Caco-2 (cell line): Measurements from ENCODE around the gene GNL3L. TPM values are rescaled to one million over a fixed set of nuclear protein-coding genes. Genes with fewer than 3 reads are reported as not detected.

Experiments used
- BruUV-seq: library from RNA; stranded (reverse); fragments of 400-500 nt; replicated peaks from 2 replicates; lab custom pipeline; 2021; lab: Mats Ljungman, UMichigan
- CTCF ChIA-PET: fragments of 300-600 bp; sonication (Branson Sonifier 250); formaldehyde crosslinking; loops from one replicate; lab custom pipeline; 2022; ENCODE audit warnings: antibody characterized with exemption; lab: Charles Lee
- POLR2A ChIA-PET: fragments of 300-600 bp; sonication (Branson Sonifier 250); formaldehyde crosslinking; loops from one replicate; lab custom pipeline; 2022; ENCODE audit warnings: antibody characterized with exemption; lab: Charles Lee
- DNase-seq, 2 experiments: peaks; one replicate each; pipeline versions ENCODE4 v3.0.0 to v3.0.0-alpha.2; 2020 to 2022
- H3K27me3 ChIP-seq: replicated peaks from 2 replicates; pipeline ENCODE4 v1.6.0; 2011; ENCODE audit warnings: low read length; ENCODE audit not compliant: control insufficient read depth, insufficient read depth
- H3K36me3 ChIP-seq: 2 replicates; pipeline ENCODE4 v1.5.1; 2011; ENCODE audit warnings: low read length; ENCODE audit not compliant: control insufficient read depth, insufficient read depth
- H3K4me1 ChIP-seq: fragments of 250-450 bp; sonication (Bioruptor Pico); 2 replicates; pipeline ENCODE4 v1.5.1; 2020; ENCODE audit warnings: mild to moderate bottlenecking
- H3K4me3 ChIP-seq: 2 replicates; pipeline ENCODE4 v1.5.1; 2011; ENCODE audit warnings: low read depth, mild to moderate bottlenecking, control low read depth, low read length
- H3K9me3 ChIP-seq: fragments of 250-450 bp; sonication (Bioruptor Pico); 2 replicates; pipeline ENCODE4 v1.5.1; 2020; ENCODE audit warnings: mild to moderate bottlenecking, moderate library complexity
- H3K27ac Mint-ChIP-seq: one replicate; pipeline ENCODE4 v1.8.0; 2022; ENCODE audit warnings: mixed read lengths; ENCODE audit not compliant: unreplicated experiment
- H3K27me3 Mint-ChIP-seq: one replicate; pipeline ENCODE4 v1.8.0; 2022; ENCODE audit warnings: mixed read lengths; ENCODE audit not compliant: insufficient read depth, unreplicated experiment
- H3K36me3 Mint-ChIP-seq: one replicate; pipeline ENCODE4 v1.8.0; 2022; ENCODE audit warnings: mild to moderate bottlenecking, mixed read lengths; ENCODE audit not compliant: insufficient read depth, unreplicated experiment
- H3K4me1 Mint-ChIP-seq: one replicate; pipeline ENCODE4 v1.8.0; 2022; ENCODE audit warnings: low read depth, mixed read lengths; ENCODE audit not compliant: unreplicated experiment
- H3K4me3 Mint-ChIP-seq: one replicate; pipeline ENCODE4 v1.8.0; 2022; ENCODE audit warnings: mild to moderate bottlenecking, moderate library complexity, mixed read lengths; ENCODE audit not compliant: unreplicated experiment
- H3K9me3 Mint-ChIP-seq: one replicate; pipeline ENCODE4 v1.8.0; 2022; ENCODE audit warnings: mixed read lengths; ENCODE audit not compliant: unreplicated experiment
- CTCF ChIP-seq, 2 experiments: fragments of 200-600 bp in 1 of 2; IDR thresholded peaks; 1 replicate in 1 of 2; 2 replicates in 1 of 2; pipeline versions ENCODE4 v1.5.1 to v1.8.0; 2011 to 2022; ENCODE audit warnings: antibody characterized with exemption in 1 of 2, control low read depth in 1 of 2, inconsistent platforms in 1 of 2, low read depth in 1 of 2, low read length in 1 of 2, mild to moderate bottlenecking in 1 of 2, moderate library complexity in 1 of 2; ENCODE audit not compliant: insufficient read depth in 1 of 2, severe bottlenecking in 1 of 2, unreplicated experiment in 1 of 2
- intact Hi-C: fragments of 100-400 bp; cut with micrococcal nuclease; formaldehyde crosslinking; loops from one replicate; pipeline ENCODE4 v1.10.0; 2022; ENCODE audit not compliant: unreplicated experiment
- total RNA-seq: library from RNA; stranded (reverse); gene quantifications from 2 replicates; pipeline ENCODE4 v1.2.3, GENCODE V29; 2022

The GNL3L gene
- total RNA-seq, 1 experiment from 2014 or later = 61.0 TPM

- POLR2A ChIA-PET = no interaction called here
- no TSS peak for BruUV-seq
- TF ChIP-seq CTCF (IDR thresholded peaks at IDR 0.05; ENCODE audit: insufficient read depth in 1 of 2, low read depth in 1 of 2, low read length in 1 of 2, severe bottlenecking in 1 of 2, unreplicated experiment in 1 of 2) = no peak
- Histone ChIP-seq H3K4me1 (no peaks in the 10 kb centered on the region), H3K27me3 (no peaks in the 10 kb centered on the region), H3K9me3 (no peaks in the 10 kb centered on the region), H3K36me3 (no peaks in the 10 kb centered on the region), H3K4me3 (no peak overlapping the region)
- no peaks in the 10 kb centered on the region for H3K9me3 Mint-ChIP-seq
- no peaks in the 10 kb centered on the region for H3K36me3 Mint-ChIP-seq
- no peak overlapping the region for H3K4me3 Mint-ChIP-seq
- intact Hi-C loops = no loop called here
- H3K4me1 Mint-ChIP-seq = no peaks in the 10 kb centered on the region
- H3K27ac Mint-ChIP-seq = no peak overlapping the region
- no peaks in the 10 kb centered on the region for H3K27me3 Mint-ChIP-seq
- DNase-seq = no peak
- CTCF ChIA-PET = no interaction called here
Observed at GRCh38 chrX:54602563-54602962, 72.5 kb downstream of the GNL3L start.

Other genes with a start within 250 kb of the GNL3L start
- gene WNK3, start 172.2 kb upstream of the GNL3L start, total RNA-seq = not detected in 2 replicates
- gene TSR2, start 89.8 kb upstream of the GNL3L start, total RNA-seq = 42.4 and 45.7 TPM in 2 replicates
- gene FGD1, start 34.0 kb upstream of the GNL3L start, total RNA-seq = 4.1 and 4.2 TPM in 2 replicates